Upper lobe of right lung (tissue), 1 donor: ENCODE data around the gene FGGY. TPM values are rescaled to one million over a fixed set of nuclear protein-coding genes. Genes with fewer than 3 reads are reported as not detected.

Experiments
- ATAC-seq: fragments of 200-7000 bp; cut with Tn5 transposase; one replicate; pipeline ENCODE4 v1.9.1; 2020; ENCODE audit warnings: mild to moderate bottlenecking, moderate library complexity
- DNase-seq: peaks from one replicate; pipeline ENCODE4 v3.0.0-alpha.2; 2020
- H3K27ac ChIP-seq: fragments of 200-600 bp; one replicate; pipeline ENCODE4 v1.8.0; 2022
- H3K27me3 ChIP-seq: fragments of 200-600 bp; one replicate; pipeline ENCODE4 v1.8.0; 2022; ENCODE audit warnings: mild to moderate bottlenecking
- H3K36me3 ChIP-seq: fragments of 200-600 bp; one replicate; pipeline ENCODE4 v1.8.0; 2022
- H3K4me1 ChIP-seq: fragments of 200-600 bp; one replicate; pipeline ENCODE4 v1.8.0; 2022
- H3K4me3 ChIP-seq: fragments of 200-600 bp; one replicate; pipeline ENCODE4 v1.8.0; 2022; ENCODE audit warnings: mild to moderate bottlenecking
- H3K9me3 ChIP-seq: fragments of 200-600 bp; one replicate; pipeline ENCODE4 v1.8.0; 2022
- intact Hi-C: fragments of 100-400 bp; cut with DNase I; formaldehyde crosslinking; loops from one replicate; pipeline ENCODE4 v1.11.0; 2022
- total RNA-seq: library from RNA; stranded (reverse); fragmentation: NEBNext Ultra II Directional; extraction: Animal tissue kit (Norgen Biotek cat#: 25700); gene quantifications from one replicate; pipeline ENCODE4 v1.2.1, GENCODE V29; 2021
- TF ChIP-seq, protein P1 (sequence below): fragments of 200-600 bp; IDR thresholded peaks from one replicate; pipeline ENCODE4 v1.8.0; 2022; ENCODE audit warnings: antibody characterized with exemption
- donor health status: DM: no; HTN: yes; CAD: no; lungs with severe emphysema.

Gene FGGY
- total RNA-seq, 1 donor from 2014 or later, result 39.2 TPM

DNA sequence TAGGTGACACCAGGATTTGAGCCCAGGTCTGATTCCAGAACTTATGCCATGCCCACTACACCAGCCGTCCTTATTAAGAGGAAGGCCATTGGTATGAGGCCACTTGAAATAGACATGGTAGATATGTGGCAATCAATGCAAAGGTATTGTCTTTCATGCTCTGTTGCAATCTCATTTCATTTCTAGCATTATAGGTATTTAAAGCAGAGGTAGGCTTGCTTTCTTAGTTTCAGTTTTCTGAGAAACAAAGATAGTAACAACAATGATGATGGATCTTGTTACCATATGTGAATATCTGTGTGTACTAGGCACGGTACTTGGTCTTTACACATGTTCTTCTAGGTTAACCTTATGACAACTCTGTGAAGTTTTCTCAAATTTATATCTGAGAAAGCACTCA lies 113.1 kb downstream of the FGGY start:
- TF ChIP-seq, protein P1, sequence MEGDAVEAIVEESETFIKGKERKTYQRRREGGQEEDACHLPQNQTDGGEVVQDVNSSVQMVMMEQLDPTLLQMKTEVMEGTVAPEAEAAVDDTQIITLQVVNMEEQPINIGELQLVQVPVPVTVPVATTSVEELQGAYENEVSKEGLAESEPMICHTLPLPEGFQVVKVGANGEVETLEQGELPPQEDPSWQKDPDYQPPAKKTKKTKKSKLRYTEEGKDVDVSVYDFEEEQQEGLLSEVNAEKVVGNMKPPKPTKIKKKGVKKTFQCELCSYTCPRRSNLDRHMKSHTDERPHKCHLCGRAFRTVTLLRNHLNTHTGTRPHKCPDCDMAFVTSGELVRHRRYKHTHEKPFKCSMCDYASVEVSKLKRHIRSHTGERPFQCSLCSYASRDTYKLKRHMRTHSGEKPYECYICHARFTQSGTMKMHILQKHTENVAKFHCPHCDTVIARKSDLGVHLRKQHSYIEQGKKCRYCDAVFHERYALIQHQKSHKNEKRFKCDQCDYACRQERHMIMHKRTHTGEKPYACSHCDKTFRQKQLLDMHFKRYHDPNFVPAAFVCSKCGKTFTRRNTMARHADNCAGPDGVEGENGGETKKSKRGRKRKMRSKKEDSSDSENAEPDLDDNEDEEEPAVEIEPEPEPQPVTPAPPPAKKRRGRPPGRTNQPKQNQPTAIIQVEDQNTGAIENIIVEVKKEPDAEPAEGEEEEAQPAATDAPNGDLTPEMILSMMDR, result no peak
- H3K9me3 ChIP-seq, result no peaks in the 10 kb centered on the region
- H3K4me1 ChIP-seq, result peaks cover 15% of the 10 kb centered on the region
- intact Hi-C loops, result no loop called here
- H3K27ac ChIP-seq, result no peak overlapping the region
- H3K36me3 ChIP-seq, result no peaks in the 10 kb centered on the region
- ATAC-seq (no peak), DNase-seq (no peak)
- no peaks in the 10 kb centered on the region for H3K27me3 ChIP-seq
- H3K4me3 ChIP-seq, result no peak overlapping the region

DNA sequence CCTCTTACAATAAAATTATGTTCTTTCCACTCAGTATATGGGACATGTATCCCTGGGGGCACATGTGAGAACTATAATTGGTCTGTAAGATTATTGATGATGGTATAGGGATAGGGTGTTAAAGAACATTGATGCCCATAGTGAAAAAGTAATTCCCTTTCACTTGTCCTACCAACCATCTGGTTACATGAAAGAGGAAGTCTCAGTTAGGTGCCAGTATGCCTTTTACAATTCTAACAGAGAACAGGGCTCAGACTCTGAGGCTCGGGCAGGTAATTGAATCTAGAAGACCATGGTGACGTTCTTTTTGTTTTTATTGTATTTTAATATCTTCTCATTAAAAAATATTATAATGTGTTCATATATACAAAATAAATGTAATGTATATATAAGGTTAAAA lies 113.6 kb downstream of the FGGY start:
- no peaks in the 10 kb centered on the region for H3K9me3 ChIP-seq
- H3K27ac ChIP-seq, result no peak overlapping the region
- H3K36me3 ChIP-seq, result no peaks in the 10 kb centered on the region
- ATAC-seq, result no peak
- intact Hi-C loops, result no loop called here
- TF ChIP-seq, protein P1, result no peak
- H3K4me3 ChIP-seq, result no peak overlapping the region
- no peaks in the 10 kb centered on the region for H3K27me3 ChIP-seq
- peaks cover 15% of the 10 kb centered on the region for H3K4me1 ChIP-seq
- DNase-seq, result no peak

DNA sequence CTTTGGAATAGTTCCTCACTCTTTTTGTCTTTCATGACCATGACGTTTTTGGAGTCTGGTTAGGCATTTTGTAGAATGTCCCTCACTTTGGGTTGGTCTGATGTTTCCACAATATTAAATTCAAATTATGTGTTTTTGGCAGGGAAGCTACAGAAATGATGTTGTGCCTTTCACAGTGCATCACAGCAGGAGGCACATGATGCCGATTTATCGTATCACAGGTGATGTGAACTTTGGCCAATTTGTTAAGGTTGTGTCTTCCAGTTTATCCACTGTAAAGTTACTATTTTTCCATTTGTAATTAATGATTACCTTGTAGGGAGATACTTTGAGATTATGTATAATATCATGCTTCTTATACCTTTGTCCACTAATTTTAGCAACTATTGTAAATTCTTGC lies 114.3 kb downstream of the FGGY start:
- TF ChIP-seq, protein P1, result no peak
- ATAC-seq, result no peak
- Histone ChIP-seq H3K36me3 (no peaks in the 10 kb centered on the region), H3K4me1 (peaks cover 15% of the 10 kb centered on the region), H3K27ac (no peak overlapping the region), H3K27me3 (no peaks in the 10 kb centered on the region), H3K4me3 (no peak overlapping the region), H3K9me3 (no peaks in the 10 kb centered on the region)
- DNase-seq, result no peak
- intact Hi-C loops, result no loop called here

DNA sequence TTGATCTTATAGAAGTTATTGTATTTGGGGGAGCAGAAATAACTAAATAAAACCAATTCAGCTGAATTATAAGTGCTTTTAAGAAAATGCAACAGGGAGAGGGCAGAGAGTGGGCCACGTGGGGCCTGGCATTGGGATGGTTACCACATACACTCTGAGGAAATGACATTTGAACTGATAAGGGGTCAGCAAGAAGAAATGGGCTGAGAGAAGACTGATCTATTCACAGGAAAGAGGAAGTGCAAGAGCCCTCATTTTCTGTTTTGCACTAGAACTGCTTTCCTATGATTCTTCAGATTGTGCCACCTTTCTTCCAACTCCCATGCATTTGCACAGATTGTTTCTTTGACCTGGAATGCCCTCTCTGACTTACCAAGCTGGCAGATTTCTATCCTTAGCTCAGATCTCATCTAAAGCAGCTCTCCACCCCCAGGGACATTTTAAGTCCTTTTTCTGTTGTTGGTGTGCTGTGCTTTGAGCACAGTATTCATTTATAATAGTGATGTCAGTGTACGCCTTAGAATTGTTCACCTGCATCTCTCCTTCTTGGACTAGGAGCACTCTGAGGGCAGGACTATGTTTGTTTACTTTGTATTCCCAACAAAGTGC lies 115.9 kb downstream of the FGGY start:
- Histone ChIP-seq H3K27ac (no peak overlapping the region), H3K4me3 (no peak overlapping the region), H3K9me3 (no peaks in the 10 kb centered on the region), H3K36me3 (no peaks in the 10 kb centered on the region), H3K4me1 (peaks cover 15% of the 10 kb centered on the region), H3K27me3 (no peaks in the 10 kb centered on the region)
- no peak for DNase-seq
- TF ChIP-seq, protein P1, result no peak
- peak; percentile 43 for ATAC-seq
- intact Hi-C loops, result no loop called here

DNA sequence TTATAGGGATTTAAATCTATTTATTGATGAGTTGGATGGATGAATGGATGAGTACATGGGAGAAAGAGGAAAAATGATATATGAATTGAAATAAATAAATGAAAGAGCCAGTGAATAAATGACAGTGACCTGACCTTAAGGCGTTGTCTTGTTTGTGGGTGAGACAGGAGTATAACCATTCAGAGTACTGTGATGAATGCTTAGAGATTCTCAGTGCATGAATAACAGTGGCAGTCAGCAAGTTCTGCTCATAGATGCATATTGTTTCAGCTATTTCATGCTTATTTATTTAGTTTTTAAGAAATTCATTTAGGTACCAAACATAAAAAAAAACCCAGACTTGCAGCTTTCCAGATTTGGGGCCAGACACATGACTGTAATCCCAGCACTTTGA lies 116.4 kb downstream of the FGGY start:
- H3K27ac ChIP-seq, result no peak overlapping the region
- H3K4me1 ChIP-seq, result peaks cover 10% of the 10 kb centered on the region
- TF ChIP-seq, protein P1, result no peak
- H3K27me3 ChIP-seq, result no peaks in the 10 kb centered on the region
- no peak overlapping the region for H3K4me3 ChIP-seq
- no peaks in the 10 kb centered on the region for H3K36me3 ChIP-seq
- no peaks in the 10 kb centered on the region for H3K9me3 ChIP-seq
- intact Hi-C loops, result no loop called here
- DNase-seq (no peak), ATAC-seq (no peak)
